Activated CD4-positive, CD25-positive, alpha-beta regulatory T cell (primary cell): ENCODE data around the gene STPG4.
"Not testable (repeated sequence)": the region's sequence is repeated elsewhere in the genome, so short reads cannot be mapped to it uniquely, and the experiment has no call there.

Source experiments
- DNase-seq, 4 experiments: peaks; one replicate each; lab custom pipeline; 2025; lab: John Stamatoyannopoulos, UW

STPG4 gene

GRCh38 chr2:47172922-47173695, 18.0 kb upstream of the STPG4 start:
- no peak for DNase-seq

GRCh38 chr2:47172156-47172921, 17.2 kb upstream of the STPG4 start:
- DNase-seq, result no peak

DNA sequence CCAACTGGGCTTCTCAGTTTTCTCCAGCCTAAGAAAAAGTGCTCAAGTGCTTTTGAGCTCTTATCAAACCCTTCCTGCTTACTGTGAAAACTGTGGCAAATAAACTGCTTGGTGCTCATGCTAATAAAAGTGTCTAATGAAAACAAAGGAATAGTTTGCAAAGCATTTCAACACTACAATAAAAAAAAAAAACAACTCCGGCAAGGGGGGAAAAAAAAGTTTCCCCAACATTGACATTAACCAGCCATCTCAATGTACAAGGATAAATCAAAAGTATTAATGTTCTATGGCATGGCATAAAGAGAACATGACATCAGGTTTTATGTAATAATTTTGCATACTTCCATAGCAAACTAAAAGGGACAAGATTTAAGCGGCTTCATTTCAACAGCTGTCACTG, 14.7 kb upstream of the STPG4 start:
- DNase-seq, result no peak

DNA sequence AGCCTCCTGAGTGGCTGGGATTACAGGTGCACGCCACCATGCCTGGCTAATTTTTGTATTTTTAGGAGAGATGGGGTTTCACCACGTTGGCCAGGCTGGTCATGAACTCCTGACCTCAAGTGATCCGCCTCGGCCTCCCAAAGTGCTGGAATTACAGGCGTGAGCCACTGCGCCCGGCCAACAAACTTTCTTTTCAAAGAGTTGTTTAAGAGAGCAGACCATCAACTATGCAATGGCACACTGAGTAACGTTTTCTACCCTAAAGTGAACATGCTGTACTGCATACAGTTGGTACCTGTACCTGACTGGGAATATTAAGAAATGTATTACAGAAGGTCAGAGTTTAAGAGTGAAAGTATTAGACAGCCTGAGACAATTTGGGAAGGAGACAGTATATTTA, 13.8 kb upstream of the STPG4 start:
- not testable (repeated sequence) for DNase-seq

GRCh38 chr2:47167149-47167548, 12.0 kb upstream of the STPG4 start:
- no peak for DNase-seq

DNA sequence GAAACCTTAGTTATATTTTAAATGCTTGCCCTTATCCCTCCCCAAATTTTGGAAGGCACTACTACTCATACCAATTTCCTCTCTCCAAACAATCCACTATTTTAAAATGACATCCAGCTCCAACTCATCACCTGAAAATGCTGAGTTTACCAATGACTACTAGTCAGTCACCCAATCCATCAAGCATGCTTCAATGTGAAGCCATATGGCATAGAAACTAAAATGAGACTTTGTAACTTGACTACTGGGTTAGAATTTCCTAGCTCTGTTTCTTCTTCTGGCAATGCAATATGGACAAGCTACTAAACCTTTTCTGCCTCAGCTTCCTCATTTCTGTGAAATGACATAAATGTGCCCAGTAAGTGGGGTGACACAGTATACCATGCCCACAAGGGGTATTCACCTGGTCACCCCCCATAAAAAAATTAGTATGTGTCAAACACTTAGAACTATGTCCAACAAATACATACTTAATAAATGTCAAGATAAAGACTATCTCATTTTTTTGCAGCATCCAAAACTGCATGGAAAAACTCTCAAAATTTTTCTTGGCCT, 10.0 kb upstream of the STPG4 start:
- no peak for DNase-seq

DNA sequence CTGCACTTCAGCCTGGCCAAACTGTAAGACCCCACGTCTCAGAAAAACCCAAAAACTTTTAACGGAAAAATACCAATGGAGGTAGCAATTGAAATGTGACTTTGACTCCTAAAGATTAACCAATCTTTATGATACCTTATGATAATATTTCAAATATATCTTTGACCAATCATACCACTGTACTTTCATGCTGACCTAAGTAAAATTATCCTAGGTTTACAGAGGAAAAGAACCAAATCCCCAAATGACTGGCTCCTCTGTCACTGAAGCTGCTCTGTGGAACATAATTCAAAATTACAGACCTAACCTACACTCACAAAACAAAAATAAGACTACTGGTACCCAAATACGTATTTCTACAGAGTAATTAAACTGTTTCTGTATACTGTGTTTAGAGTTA, 7.7 kb upstream of the STPG4 start:
- DNase-seq, result no peak

DNA sequence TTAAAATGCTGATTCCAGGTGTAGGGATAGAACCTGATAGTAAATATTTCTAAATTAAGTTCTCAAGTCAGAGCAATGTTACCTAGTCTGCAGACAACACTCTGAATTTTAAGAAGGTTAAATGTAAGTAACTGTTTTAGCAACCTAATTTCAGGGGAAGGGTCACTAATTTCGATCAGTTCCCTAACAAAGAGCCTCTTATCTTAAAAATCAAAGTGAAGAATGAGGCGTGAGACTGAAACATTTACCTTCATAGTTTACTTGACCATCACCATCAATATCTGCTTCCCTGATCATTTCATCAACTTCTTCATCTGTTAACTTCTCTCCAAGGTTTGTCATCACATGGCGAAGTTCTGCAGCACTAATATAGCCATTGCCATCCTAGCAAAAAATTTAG, 6.4 kb upstream of the STPG4 start:
- no peak for DNase-seq

DNA sequence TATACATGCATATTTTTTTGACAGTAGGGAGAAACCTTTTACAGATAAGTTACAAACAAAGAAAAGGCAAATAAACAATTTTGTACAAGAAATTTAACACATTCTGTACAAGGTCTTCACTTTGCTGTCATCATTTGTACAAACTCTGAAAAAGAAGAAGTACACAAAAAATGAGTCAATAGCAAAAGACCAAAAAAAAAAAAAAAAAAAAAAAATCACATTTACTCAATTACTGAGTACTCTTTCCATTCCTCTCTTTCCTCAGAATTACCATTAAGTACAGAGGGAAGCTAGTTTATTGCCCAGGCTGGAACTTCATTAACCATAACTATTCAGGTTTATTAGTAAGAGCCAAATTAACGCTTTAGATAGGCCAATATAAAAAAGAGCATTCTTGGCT, 5.6 kb upstream of the STPG4 start:
- no peak for DNase-seq

- no peak for DNase-seq
These were observed 5.1 kb upstream of the STPG4 start for GRCh38 chr2:47160211-47160610.

DNA sequence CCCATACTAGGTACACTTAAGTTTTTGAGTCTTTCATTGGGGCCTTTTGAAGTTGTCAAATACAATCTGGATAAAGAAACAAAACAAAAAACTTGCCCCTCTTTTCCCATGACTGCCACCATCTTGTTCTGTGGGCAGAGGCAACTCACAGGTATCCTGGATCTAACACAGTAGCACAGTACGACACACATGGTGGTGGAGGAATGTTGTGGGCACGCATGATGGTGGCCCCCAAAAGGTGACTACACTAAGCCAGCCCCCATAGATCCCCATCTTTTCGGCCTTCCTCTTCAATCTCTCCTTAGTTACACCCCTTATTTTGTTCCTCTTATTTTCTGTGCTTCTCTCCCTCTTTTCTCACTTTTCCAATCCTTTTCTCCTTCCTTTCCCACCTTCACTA, 4.5 kb upstream of the STPG4 start:
- no peak for DNase-seq

DNA sequence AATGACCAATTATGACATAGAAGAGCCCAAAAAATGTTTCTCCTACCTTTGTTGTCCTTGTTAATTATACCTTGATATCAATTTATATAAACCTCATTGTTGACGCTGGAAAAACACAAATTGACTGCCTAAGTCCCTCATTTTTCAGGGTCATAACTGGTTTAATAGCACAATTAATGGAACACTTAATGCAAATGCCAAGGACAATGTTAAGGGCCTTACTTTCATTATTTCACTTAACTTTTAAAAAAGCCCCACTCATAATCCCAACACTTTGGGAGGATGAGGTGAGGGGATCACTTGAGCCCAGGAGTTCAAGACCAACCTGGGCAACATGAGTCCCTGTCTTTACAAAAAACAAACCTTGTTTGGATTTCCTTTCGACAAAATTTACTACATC, 3.5 kb upstream of the STPG4 start:
- no peak for DNase-seq

DNA sequence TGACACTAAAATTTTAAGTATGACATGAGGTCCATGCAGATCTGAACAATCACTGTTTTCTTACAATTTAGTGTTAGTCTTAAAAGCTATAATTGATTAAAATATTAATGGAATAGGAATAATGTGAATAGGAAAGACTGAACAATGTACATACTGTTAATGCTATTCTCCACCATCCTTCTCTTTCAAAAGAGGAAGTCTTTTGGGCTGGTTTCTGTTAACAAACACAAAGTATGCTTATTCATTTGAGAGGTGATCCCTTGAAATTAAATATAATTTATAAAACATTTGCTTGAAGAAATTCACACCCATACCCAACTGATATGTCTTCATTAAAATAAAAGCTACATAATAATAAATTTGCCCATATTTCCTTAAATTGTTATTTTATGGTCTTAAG, 2.3 kb downstream of the STPG4 start:
- DNase-seq, result no peak

DNA sequence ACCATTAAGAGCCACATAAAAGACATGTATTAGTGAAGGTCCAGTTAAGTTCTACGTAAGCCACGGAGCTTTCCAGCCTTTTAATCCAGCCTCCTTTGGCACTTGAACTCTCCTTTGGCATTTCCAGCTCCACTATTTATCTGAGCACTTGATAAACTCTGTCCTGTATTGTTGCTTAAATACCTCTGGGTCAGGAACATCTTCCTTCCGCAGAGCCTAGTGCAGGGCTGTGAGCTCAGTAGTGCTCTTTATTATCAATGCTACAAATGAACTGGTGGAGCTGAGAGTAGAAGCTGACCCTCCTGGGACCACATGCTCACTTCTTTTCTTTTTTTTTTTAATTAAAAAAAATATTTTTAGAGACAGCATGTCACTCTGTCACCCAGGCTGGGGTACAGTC, 4.9 kb downstream of the STPG4 start:
- DNase-seq, result no peak

DNA sequence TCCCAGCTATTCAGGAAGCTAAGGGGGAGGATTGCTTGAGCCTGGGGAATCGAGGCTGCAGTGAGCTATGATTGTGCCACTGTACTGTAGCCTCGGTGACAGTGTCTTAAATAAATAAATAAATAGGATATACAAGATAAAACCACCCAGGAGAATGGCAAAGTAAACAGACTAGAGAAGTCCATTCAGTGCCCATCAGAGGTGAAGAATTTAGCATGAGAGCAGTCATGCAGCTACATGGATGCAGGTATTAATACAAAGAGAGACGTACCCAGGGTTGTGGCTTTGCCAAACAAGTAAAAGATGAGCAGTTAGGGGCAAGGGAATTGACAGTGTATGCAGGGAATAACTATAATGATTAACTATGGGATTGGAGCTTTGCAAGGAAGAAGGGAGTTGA, 8.1 kb downstream of the STPG4 start:
- DNase-seq, result no peak

DNA sequence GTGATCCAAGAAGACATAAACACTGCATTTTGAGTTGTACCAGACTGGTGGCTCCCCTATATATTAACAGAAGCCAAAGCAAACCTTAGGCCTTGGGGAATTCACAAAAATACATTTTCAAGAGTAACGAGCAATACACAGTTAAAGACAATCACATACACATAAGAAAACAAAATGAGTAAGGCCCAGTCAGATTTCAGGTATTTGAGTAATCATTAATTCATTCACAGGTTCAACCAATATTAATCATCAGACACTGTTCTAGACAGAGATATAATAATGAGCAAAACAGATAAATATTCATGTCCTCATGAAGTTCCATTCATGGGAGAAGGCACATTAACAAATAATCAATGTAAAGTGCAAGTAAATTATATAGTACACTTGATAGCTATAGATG, 9.6 kb downstream of the STPG4 start:
- no peak for DNase-seq

DNA sequence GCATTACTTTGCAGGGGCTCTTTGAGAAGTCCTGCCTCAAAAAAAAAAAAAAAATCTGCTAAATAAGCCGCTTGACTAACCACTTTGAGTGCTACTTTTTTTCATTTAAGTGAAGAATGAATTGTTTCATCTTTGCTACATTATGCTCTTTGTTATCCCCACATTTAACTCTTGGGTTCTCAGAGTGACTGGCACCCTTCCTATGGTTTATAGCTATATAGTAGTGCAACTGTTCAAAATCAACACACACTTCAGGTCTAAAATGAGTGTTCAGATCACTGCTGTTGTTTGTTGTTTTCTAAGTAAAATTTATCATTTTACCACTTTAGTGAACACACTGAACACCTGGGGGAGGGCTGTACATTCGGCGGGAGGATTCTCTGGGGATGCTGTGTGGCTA, 13.6 kb downstream of the STPG4 start:
- DNase-seq, result no peak

DNA sequence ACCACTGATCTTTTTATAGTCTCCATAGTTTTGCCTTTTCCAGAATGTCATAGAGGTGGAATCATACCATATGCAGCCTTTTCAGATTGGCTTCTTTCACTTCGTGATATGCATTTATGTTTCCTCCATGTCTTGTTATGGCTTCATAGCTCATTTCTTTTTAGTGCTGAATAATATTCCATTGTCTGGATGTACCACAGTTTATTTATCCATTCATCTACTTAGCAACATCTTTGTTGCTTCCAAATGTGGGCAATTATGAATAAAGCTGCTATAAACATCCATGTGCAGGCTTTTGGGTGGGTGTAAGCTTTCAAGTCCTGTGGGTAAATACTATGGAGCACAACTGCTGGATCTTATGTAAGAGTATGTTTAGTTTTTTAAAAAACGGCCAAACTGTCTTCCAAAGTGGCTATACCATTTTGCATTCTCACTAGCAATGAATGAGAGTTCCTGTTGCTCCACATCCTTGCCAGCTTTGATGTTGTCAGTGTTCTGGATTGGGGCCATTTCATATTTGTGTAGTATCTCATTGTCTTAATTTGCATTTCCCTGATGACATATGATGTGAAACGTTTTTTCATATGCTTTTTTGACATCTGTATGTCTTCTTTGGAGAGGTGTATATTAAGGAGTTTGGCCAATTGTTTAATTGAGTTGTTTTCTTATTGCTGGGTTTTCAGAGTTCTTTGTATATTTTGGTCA, 20.6 kb downstream of the STPG4 start:
- DNase-seq, result no peak

DNA sequence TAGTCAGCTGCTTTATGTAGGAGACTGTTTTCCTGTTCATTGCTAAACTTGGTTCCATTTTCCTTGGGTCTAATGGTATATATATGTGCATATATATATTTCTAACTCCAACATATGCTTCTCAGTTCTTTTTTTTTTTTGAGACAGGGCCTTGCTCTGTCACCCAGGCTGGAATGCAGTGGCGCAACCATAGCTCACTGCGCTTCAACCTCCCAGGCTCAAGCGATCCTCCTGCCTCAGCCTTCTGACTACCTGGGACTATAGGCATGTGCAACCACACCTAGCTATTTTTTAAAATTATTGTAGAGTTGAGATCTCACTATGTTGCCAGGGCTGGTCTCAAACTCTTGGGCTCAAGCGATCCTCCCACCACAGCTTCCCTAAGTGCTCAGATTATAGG, 22.1 kb downstream of the STPG4 start:
- no peak for DNase-seq

GRCh38 chr2:47129191-47129706, 25.9 kb downstream of the STPG4 start:
- no peak for DNase-seq

DNA sequence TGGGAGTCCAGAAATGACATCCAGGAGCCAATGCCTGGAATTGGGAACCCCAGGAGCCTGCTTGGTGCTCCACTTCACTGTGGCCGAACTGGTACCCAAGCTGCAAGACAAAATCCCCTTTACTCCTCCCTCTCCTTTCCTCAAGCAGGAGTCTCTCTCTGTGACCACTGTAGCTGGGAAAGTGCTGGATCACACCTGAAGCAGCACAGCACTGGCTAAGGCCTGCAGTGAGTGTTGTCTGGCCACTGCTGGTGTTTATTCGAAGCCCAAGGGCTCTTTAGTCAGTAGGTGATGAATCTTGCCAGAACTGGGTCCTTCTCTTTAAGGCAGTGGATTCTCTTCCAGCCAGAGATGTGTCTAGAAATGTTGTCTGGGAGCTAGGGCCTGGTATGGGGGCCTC, 26.4 kb downstream of the STPG4 start:
- no peak for DNase-seq

DNA sequence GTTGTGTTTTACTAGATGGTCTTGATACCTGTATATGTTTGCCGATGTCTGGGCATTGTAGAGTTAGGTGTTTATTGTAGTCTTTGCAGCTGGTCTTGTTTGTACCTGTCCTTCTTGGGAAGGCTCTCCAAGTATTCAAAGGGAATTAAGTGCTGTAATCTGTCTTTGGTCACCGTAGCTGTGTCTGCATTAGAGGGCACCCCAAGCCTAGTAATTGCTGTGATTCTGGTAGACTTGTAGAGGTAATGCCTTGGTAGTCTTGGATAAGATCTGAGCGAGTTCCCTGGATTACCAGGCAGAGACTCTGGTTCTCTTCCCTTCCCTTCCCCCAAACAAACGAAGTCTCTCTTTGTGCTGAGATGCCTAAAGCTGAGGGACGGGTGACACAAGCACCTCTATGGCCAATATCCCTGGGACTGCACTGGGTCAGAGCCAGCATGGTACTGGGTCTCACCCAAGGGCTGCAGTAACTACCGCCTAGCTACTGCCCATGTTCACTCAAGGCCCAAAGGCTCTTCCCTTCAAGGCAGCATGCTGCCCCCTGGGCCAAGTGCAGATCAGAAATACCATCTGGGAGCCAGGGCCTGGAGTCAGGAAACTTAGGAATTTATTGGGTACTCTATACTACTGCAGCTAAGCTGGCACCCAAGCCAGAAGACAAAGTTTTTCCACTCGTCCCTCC, 27.1 kb downstream of the STPG4 start:
- DNase-seq, result no peak
